IMR-90 (cell line): ENCODE results near the gene LRSAM1.

Experiments used
- CEBPB ChIP-seq: IDR thresholded peaks from 2 replicates; pipeline ENCODE4 v1.6.1; 2012; ENCODE audit warnings: low read depth, low read length, improper control_type of control experiment
- CHD1 ChIP-seq: IDR thresholded peaks from 2 replicates; pipeline ENCODE4 v1.6.1; 2012; ENCODE audit warnings: low read depth, low read length, improper control_type of control experiment
- CTCF ChIP-seq: conservative IDR thresholded peaks from 2 replicates; pipeline ENCODE4 v1.5.1; 2012; ENCODE audit warnings: mild to moderate bottlenecking, low read depth, low read length, improper control_type of control experiment
- FOS ChIP-seq: fragments of 150-350 bp; IDR thresholded peaks from 2 replicates; pipeline ENCODE4 v1.6.1; 2016; ENCODE audit warnings: low read depth, low read length
- MAZ ChIP-seq: IDR thresholded peaks from 2 replicates; pipeline ENCODE4 v1.6.1; 2012; ENCODE audit warnings: low read depth, mild to moderate bottlenecking, low read length, improper control_type of control experiment, moderate library complexity, borderline replicate concordance
- MXI1 ChIP-seq: IDR thresholded peaks from 2 replicates; pipeline ENCODE4 v1.6.1; 2012; ENCODE audit warnings: low read depth, mild to moderate bottlenecking, low read length, moderate library complexity, borderline replicate concordance
- POLR2A ChIP-seq: IDR thresholded peaks from 2 replicates; pipeline ENCODE4 v1.6.1; 2012; ENCODE audit warnings: mild to moderate bottlenecking, low read depth, low read length
- RAD21 ChIP-seq: IDR thresholded peaks from 2 replicates; pipeline ENCODE4 v1.6.1; 2012; ENCODE audit warnings: low read length, improper control_type of control experiment
- RCOR1 ChIP-seq: IDR thresholded peaks from 2 replicates; pipeline ENCODE4 v1.6.1; 2012; ENCODE audit warnings: mild to moderate bottlenecking, low read length, improper control_type of control experiment; ENCODE audit not compliant: insufficient replicate concordance
- RFX5 ChIP-seq: IDR thresholded peaks from 2 replicates; pipeline ENCODE4 v1.8.0; 2012; ENCODE audit warnings: low read depth, mild to moderate bottlenecking, low read length, moderate library complexity
- SMC3 ChIP-seq: fragments of 150-350 bp; IDR thresholded peaks from 2 replicates; pipeline ENCODE4 v1.6.1; 2016; ENCODE audit warnings: low read depth, mild to moderate bottlenecking, antibody characterized with exemption, low read length, moderate library complexity
- USF2 ChIP-seq: fragments of 150-350 bp; IDR thresholded peaks from 2 replicates; pipeline ENCODE4 v1.6.1; 2017; ENCODE audit warnings: mild to moderate bottlenecking, antibody characterized with exemption, low read length, low read depth
- TF ChIP-seq, protein P1 (sequence below): fragments of 150-350 bp; IDR thresholded peaks from 2 replicates; pipeline ENCODE4 v1.6.1; 2016; ENCODE audit warnings: low read depth, mild to moderate bottlenecking, low read length, moderate library complexity, borderline replicate concordance

DNA sequence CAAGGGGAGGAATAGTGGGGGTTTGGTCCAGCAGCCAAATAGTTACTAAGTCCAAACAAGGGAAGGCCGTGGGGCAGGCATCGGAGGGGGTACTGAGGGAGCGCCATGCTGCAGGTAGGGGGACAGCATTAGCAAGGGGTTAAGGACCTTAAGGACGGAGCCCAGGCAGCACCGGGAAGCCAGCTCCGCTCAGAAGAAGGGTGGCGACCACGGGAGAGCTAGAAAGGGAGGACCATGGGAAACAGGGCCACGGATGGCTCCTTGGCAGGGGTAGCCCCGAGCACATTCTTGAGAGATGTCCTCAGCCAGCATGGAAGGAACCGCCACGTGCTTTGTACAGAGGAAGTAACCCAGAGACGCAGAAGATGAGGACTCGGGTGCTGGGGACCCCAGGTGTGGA is 84.5 kb downstream of the LRSAM1 start:
- no peak for TF ChIP-seq CTCF
- TF ChIP-seq CHD1 = no peak
- no peak for TF ChIP-seq FOS
- no peak for TF ChIP-seq USF2
- no peak for TF ChIP-seq POLR2A
- TF ChIP-seq RAD21 = no peak
- no peak for TF ChIP-seq RFX5
- no peak for TF ChIP-seq MXI1
- TF ChIP-seq, protein P1, sequence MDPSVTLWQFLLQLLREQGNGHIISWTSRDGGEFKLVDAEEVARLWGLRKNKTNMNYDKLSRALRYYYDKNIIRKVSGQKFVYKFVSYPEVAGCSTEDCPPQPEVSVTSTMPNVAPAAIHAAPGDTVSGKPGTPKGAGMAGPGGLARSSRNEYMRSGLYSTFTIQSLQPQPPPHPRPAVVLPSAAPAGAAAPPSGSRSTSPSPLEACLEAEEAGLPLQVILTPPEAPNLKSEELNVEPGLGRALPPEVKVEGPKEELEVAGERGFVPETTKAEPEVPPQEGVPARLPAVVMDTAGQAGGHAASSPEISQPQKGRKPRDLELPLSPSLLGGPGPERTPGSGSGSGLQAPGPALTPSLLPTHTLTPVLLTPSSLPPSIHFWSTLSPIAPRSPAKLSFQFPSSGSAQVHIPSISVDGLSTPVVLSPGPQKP = no peak
- TF ChIP-seq MAZ = no peak
- TF ChIP-seq RCOR1 = no peak
- no peak for TF ChIP-seq CEBPB
- TF ChIP-seq SMC3 = no peak
